Astrocyte of the spinal cord (primary cell): ENCODE data around the gene SPINK5.

Source experiments
- DNase-seq: peaks from one replicate; pipeline ENCODE4 v3.0.0; 2011; ENCODE audit warnings: low read depth, low spot score
- H3K4me3 ChIP-seq: 2 replicates; pipeline ENCODE4 v1.5.1; 2011; ENCODE audit warnings: low read depth, mild to moderate bottlenecking, low read length, moderate library complexity
- CTCF ChIP-seq: IDR thresholded peaks from 2 replicates; pipeline ENCODE4 v1.5.1; 2012; ENCODE audit warnings: low read depth, mild to moderate bottlenecking, low read length, inconsistent platforms
- in situ Hi-C: cut with HindIII; loops from 2 replicates; pipeline ENCODE4 v1.10.0; 2017; ENCODE audit warnings: low sequenced_read_pairs

The SPINK5 gene

GRCh38 chr5:148072207-148072606, 8.4 kb downstream of the SPINK5 start:
- no peak for DNase-seq
- no peak for TF ChIP-seq CTCF
- H3K4me3 ChIP-seq, result no peak overlapping the region
- in situ Hi-C loops, result no loop called here

GRCh38 chr5:148075529-148075928, 11.7 kb downstream of the SPINK5 start:
- in situ Hi-C loops, result no loop called here
- DNase-seq, result no peak
- H3K4me3 ChIP-seq, result no peak overlapping the region
- no peak for TF ChIP-seq CTCF

- no peak for TF ChIP-seq CTCF
- in situ Hi-C loops, result no loop called here
- H3K4me3 ChIP-seq, result no peak overlapping the region
- no peak for DNase-seq
Measured at GRCh38 chr5:148083203-148083602, 19.4 kb downstream of the SPINK5 start.

GRCh38 chr5:148084269-148084668, 20.5 kb downstream of the SPINK5 start:
- no peak for DNase-seq
- in situ Hi-C loops, result no loop called here
- H3K4me3 ChIP-seq, result no peak overlapping the region
- no peak for TF ChIP-seq CTCF

- in situ Hi-C loops, result no loop called here
- TF ChIP-seq CTCF, result no peak
- DNase-seq, result no peak
- no peak overlapping the region for H3K4me3 ChIP-seq
Measured at GRCh38 chr5:148085310-148085709, 21.5 kb downstream of the SPINK5 start.

GRCh38 chr5:148085977-148086705, 22.4 kb downstream of the SPINK5 start:
- in situ Hi-C loops, result no loop called here
- no peak for TF ChIP-seq CTCF
- H3K4me3 ChIP-seq, result no peak overlapping the region
- no peak for DNase-seq
